T-cell (primary cell): Measurements from ENCODE around the gene NOM1. TPM values are rescaled to one million over a fixed set of nuclear protein-coding genes. Genes with fewer than 3 reads are reported as not detected.

Experiments
- ATAC-seq, 4 experiments: fragments of 200-7000 bp in 3 of 4; fragments of 150-1000 bp in 1 of 4; cut with Tn5 transposase; replicated peaks in 1 of 4; 1 replicate in 3 of 4; 2 replicates in 1 of 4; pipeline ENCODE4 v1.10.0; 2021; ENCODE audit warnings: moderate library complexity in 3 of 4, mild to moderate bottlenecking in 2 of 4, moderate number of reproducible peaks in 1 of 4
- CTCF ChIA-PET, 2 donors: fragments of 300-600 bp; sonication (Branson Sonifier 250); formaldehyde crosslinking; loops; one replicate each; lab custom pipeline; 2022; ENCODE audit warnings: antibody characterized with exemption in 2 of 2; lab: Charles Lee
- POLR2A ChIA-PET, 2 donors: fragments of 300-600 bp; sonication (Branson Sonifier 250); formaldehyde crosslinking; loops; one replicate each; lab custom pipeline; 2022; ENCODE audit warnings: antibody characterized with exemption in 2 of 2; lab: Charles Lee
- DNase-seq, 35 experiments: peaks; one replicate each; pipeline versions ENCODE4 v3.0.0 to v3.0.0-alpha.2; 2013 to 2023
- H3K27ac ChIP-seq: one replicate; pipeline ENCODE4 v1.5.1; 2013; ENCODE audit warnings: low read length
- H3K27me3 ChIP-seq, 2 experiments: replicated peaks in 1 of 2; 1 replicate in 1 of 2; 2 replicates in 1 of 2; pipeline versions ENCODE4 v1.6.1 to v1.7.0; 2013; ENCODE audit warnings: low read length in 1 of 2, mixed read lengths in 1 of 2; ENCODE audit not compliant: control insufficient read depth in 2 of 2, insufficient read depth in 2 of 2; ENCODE audit errors: extremely low read depth in 1 of 2
- H3K36me3 ChIP-seq, 2 donors: 1 replicate in 1 of 2; 2 replicates in 1 of 2; pipeline versions ENCODE4 v1.6.1 to v1.7.0; 2013; ENCODE audit warnings: low read length in 1 of 2; ENCODE audit not compliant: control insufficient read depth in 2 of 2, insufficient read depth in 1 of 2; ENCODE audit errors: extremely low read depth in 1 of 2
- H3K4me1 ChIP-seq, 2 experiments: 1 replicate in 1 of 2; 2 replicates in 1 of 2; pipeline versions ENCODE4 v1.6.1 to v1.7.0; 2013; ENCODE audit warnings: low read length in 2 of 2, mixed read lengths in 1 of 2; ENCODE audit not compliant: insufficient read depth in 2 of 2, control insufficient read depth in 1 of 2; ENCODE audit errors: extremely low read depth in 1 of 2
- H3K4me3 ChIP-seq, 2 donors: 1 replicate in 1 of 2; 2 replicates in 1 of 2; pipeline versions ENCODE4 v1.5.1 to v1.7.0; 2013; ENCODE audit warnings: mild to moderate bottlenecking in 2 of 2, low read length in 1 of 2, moderate library complexity in 1 of 2; ENCODE audit not compliant: control insufficient read depth in 1 of 2; ENCODE audit errors: extremely low read depth in 1 of 2
- H3K9me3 ChIP-seq: 2 replicates; pipeline ENCODE4 v1.7.0; 2013
- H3K27ac Mint-ChIP-seq, 2 donors: one replicate each; pipeline ENCODE4 v1.8.0; 2020 to 2021; ENCODE audit warnings: mild to moderate bottlenecking in 2 of 2, mixed read lengths in 2 of 2
- H3K27me3 Mint-ChIP-seq, 2 donors: one replicate each; pipeline ENCODE4 v1.8.0; 2021 to 2022; ENCODE audit warnings: mixed read lengths in 2 of 2
- H3K36me3 Mint-ChIP-seq: one replicate; pipeline ENCODE4 v1.8.0; 2021; ENCODE audit warnings: mixed read lengths
- H3K4me1 Mint-ChIP-seq, 3 donors: one replicate each; pipeline ENCODE4 v1.8.0; 2020 to 2022; ENCODE audit warnings: mixed read lengths in 3 of 3, mild to moderate bottlenecking in 1 of 3
- H3K4me3 Mint-ChIP-seq, 3 donors: one replicate each; pipeline ENCODE4 v1.8.0; 2020 to 2022; ENCODE audit warnings: mild to moderate bottlenecking in 3 of 3, mixed read lengths in 3 of 3, moderate library complexity in 3 of 3
- H3K9me3 Mint-ChIP-seq, 3 donors: one replicate each; pipeline ENCODE4 v1.8.0; 2020 to 2022; ENCODE audit warnings: mixed read lengths in 3 of 3
- WGBS: methylation state at CpG from one replicate; pipeline ENCODE4 v1.1.5; 2013; ENCODE audit warnings: missing lambda C conversion rate; ENCODE audit not compliant: insufficient coverage; 5-methylcytosine and 5-hydroxymethylcytosine counted together
- total RNA-seq, 35 experiments: library from RNA in 6 of 35; stranded (reverse) in 6 of 35; fragments of 120-200 nt in 1 of 35; gene quantifications; one replicate each; pipeline versions ENCODE4 v1.2.1 to v1.2.4 and lab custom pipeline; 2013 to 2026

The NOM1 gene
- total RNA-seq, 5 donors from 2014 or later (not counting 1 experiment from before 2014, with no cell fraction given): 31.7 to 47.8 (median 33.7) TPM

DNA sequence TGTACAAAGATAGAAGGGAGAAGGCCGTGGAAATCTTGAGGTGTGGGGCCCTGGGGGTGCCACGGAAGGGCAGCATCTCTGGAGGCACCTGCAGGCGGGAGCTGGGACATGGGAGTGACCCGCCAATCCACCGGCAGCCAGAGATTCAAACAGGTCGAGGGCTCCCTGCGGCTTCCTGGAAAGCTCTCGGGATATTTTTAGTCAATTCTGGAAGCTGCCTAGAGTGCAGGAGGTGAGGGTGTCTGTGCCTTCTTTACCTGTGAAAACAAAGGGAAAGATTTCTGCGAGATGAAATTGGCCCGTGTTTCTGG is 44.4 kb downstream of the NOM1 start:
- no peak for ATAC-seq
- Histone ChIP-seq H3K4me1 (peaks cover 0 to under 1% of the 10 kb centered on the region in 2 experiments), H3K27me3 (peaks cover 14 to 63% of the 10 kb centered on the region in 2 experiments), H3K9me3 (no peaks in the 10 kb centered on the region), H3K4me3 (no peak overlapping the region), H3K27ac (no peak overlapping the region), H3K36me3 (no peaks in the 10 kb centered on the region)
- POLR2A ChIA-PET: no interaction called here
- Mint-ChIP-seq H3K36me3 (no peaks in the 10 kb centered on the region), H3K4me3 (no peak overlapping the region), H3K27me3 (peaks cover 45 to 64% of the 10 kb centered on the region in 2 donors), H3K27ac (peak overlapping the region in 1 of 2 donors; percentile 14), H3K9me3 (no peaks in the 10 kb centered on the region), H3K4me1 (peaks cover 0 to 4% (median 2%) of the 10 kb centered on the region in 3 donors)
- 74% methylated on average over 8 of the region's 10 CpGs for WGBS
- DNase-seq: no peak
- CTCF ChIA-PET: no interaction called here

GRCh38 chr7:156994417-156994816 is 44.9 kb downstream of the NOM1 start:
- Mint-ChIP-seq H3K27me3 (peaks cover 49 to 69% of the 10 kb centered on the region in 2 donors), H3K4me3 (no peak overlapping the region), H3K36me3 (no peaks in the 10 kb centered on the region), H3K27ac (no peak overlapping the region), H3K4me1 (peaks cover 2 to 8% (median 5%) of the 10 kb centered on the region in 3 donors), H3K9me3 (no peaks in the 10 kb centered on the region)
- CTCF ChIA-PET: no interaction called here
- Histone ChIP-seq H3K27me3 (peaks cover 18 to 66% of the 10 kb centered on the region in 2 experiments), H3K36me3 (no peaks in the 10 kb centered on the region), H3K4me1 (peaks cover 0 to 6% of the 10 kb centered on the region in 2 experiments), H3K9me3 (no peaks in the 10 kb centered on the region), H3K4me3 (no peak overlapping the region), H3K27ac (no peak overlapping the region)
- POLR2A ChIA-PET: no interaction called here
- ATAC-seq (no peak), DNase-seq (no peak)
- 93% methylated on average over 3 of the region's 8 CpGs for WGBS

DNA sequence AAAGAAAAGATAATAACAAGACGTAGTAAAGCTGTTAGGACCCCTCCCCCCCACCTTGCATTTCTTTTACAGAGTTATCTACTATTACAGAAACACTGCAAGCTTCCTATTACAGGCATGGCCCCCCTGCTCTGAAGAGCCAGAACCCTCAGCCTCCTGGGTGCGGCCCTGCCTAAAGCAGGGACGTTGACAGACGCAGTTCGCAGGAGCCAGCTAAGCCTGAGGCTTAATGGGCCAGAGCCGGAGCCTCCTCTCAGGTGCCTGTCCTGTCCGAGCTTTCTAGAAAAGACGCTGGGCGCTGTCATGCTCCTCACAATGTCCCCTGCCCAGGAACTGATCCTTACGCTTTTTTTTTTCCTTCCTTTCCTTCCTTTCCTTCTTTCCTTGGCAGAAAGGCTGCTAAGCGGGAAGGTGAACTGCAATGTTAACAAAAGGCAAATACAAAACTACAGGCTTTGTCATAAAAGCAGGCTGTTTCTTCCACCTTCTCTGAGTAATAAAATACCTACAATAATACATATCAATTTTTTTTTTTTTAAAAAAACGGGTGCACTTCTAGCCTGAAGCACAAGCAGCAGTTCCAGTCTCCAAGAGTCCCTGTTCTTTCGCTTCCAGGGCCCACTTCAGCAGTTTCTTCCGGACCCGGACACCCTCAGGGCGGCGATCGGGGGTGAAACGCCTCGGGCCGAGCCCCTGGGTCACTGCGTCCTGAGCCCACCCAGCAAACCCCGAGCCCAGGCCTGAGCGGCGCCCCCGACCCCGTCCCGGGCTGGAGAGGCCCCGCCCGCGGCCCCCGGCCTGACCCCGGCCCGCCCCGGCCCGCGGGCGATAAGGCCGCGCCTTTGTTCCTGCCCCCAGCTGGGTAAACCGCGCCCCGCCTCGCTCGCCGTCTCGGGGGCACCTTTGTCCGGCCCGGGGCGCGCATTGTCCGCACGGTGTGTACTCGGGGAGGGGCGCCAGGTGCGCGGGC is 49.8 kb downstream of the NOM1 start:
- no peak for DNase-seq

GRCh38 chr7:156999958-157000726 is 50.6 kb downstream of the NOM1 start:
- Histone ChIP-seq H3K4me1 (peaks cover 2 to 36% of the 10 kb centered on the region in 2 experiments), H3K9me3 (no peaks in the 10 kb centered on the region), H3K4me3 (peak overlapping the region; percentile 31 to 58), H3K27ac (no peak overlapping the region), H3K36me3 (no peaks in the 10 kb centered on the region), H3K27me3 (peaks cover 17 to 70% of the 10 kb centered on the region in 2 experiments)
- ChIA-PET POLR2A (interaction anchor here in 1 of 2 donors (0.6 kb wide), 1 partner anchor 30 kb away, joined by 3 read pairs; no protein-coding TSS in a partner anchor), CTCF (no interaction called here)
- Mint-ChIP-seq H3K4me3 (peak overlapping the region; percentile 71 to 78 (median 74)), H3K4me1 (peaks cover 32 to 36% (median 36%) of the 10 kb centered on the region in 3 donors), H3K9me3 (no peaks in the 10 kb centered on the region), H3K27me3 (peaks cover 69 to 76% of the 10 kb centered on the region in 2 donors), H3K27ac (no peak overlapping the region), H3K36me3 (no peaks in the 10 kb centered on the region)
- ATAC-seq: peak in 1 of 4 experiments; percentile 19
- DNase-seq: no peak
- WGBS: 2% methylated on average over 24 of the region's 75 CpGs

More for the DNA sequence above, 49.8 kb downstream of the NOM1 start:
- H3K27ac Mint-ChIP-seq: no peak overlapping the region
- no peaks in the 10 kb centered on the region for H3K9me3 Mint-ChIP-seq
- peaks cover 23 to 28% (median 28%) of the 10 kb centered on the region in 3 donors for H3K4me1 Mint-ChIP-seq
- WGBS: 9% methylated on average over 52 of the region's 57 CpGs
- no peaks in the 10 kb centered on the region for H3K36me3 Mint-ChIP-seq
- H3K27me3 Mint-ChIP-seq: peaks cover 62 to 71% of the 10 kb centered on the region in 2 donors
- CTCF ChIA-PET: no interaction called here
- Histone ChIP-seq H3K9me3 (no peaks in the 10 kb centered on the region), H3K27ac (no peak overlapping the region), H3K4me1 (peaks cover 2 to 30% of the 10 kb centered on the region in 2 experiments), H3K4me3 (peak overlapping the region in 1 of 2 donors; percentile 62), H3K36me3 (no peaks in the 10 kb centered on the region), H3K27me3 (peaks cover 21 to 70% of the 10 kb centered on the region in 2 experiments)
- POLR2A ChIA-PET: interaction anchor here in 1 of 2 donors (0.6 kb wide), 1 partner anchor 31 kb away, joined by 3 read pairs; no protein-coding TSS in a partner anchor
- no peak for ATAC-seq
- H3K4me3 Mint-ChIP-seq: peak overlapping the region; percentile 49 to 78 (median 58)

- Histone ChIP-seq H3K36me3 (no peaks in the 10 kb centered on the region), H3K9me3 (no peaks in the 10 kb centered on the region), H3K4me1 (peaks cover 2 to 40% of the 10 kb centered on the region in 2 experiments), H3K27ac (no peak overlapping the region), H3K4me3 (peak overlapping the region in 1 of 2 donors; percentile 23), H3K27me3 (peaks cover 17 to 71% of the 10 kb centered on the region in 2 experiments)
- Mint-ChIP-seq H3K27me3 (peaks cover 64 to 74% of the 10 kb centered on the region in 2 donors), H3K4me3 (peak overlapping the region; percentile 56 to 78 (median 74)), H3K4me1 (peaks cover 32 to 36% (median 36%) of the 10 kb centered on the region in 3 donors), H3K9me3 (no peaks in the 10 kb centered on the region), H3K27ac (no peak overlapping the region), H3K36me3 (no peaks in the 10 kb centered on the region)
- CTCF ChIA-PET: no interaction called here
- WGBS: 41% methylated on average over 8 of the region's 25 CpGs
- peak in 2 of 4 experiments; percentile 30 to 32 for ATAC-seq
- DNase-seq: no peak
- POLR2A ChIA-PET: interaction anchor here in 1 of 2 donors (0.6 kb wide), 1 partner anchor 29 kb away, joined by 3 read pairs; no protein-coding TSS in a partner anchor
Observed at GRCh38 chr7:157000741-157001653, 51.5 kb downstream of the NOM1 start.
